ENCODE data around the gene TTI1. TPM values are rescaled to one million over a fixed set of nuclear protein-coding genes. Genes with fewer than 3 reads are reported as not detected.
A peak's percentile ranks its signal among the peaks of the same experiment; 100 is the strongest.

Gene TTI1
- total and polyA plus RNA-seq, 2 of the 13 experiments (the other 11 are each of a cell fraction or from before 2014, with no cell fraction given) = 22.9 to 39.8 TPM

- 0 out of 2 replicates have a peak, but pooled peaks have one; percentile 20 for TF ChIP-seq ZNF101 (CRISPR knock-in tag; IDR thresholded peaks at IDR 0.05; ENCODE audit: borderline replicate concordance, low read depth)
- no peak for TF ChIP-seq HINFP (CRISPR knock-in tag; IDR thresholded peaks at IDR 0.05; ENCODE audit: low read depth)
- no peak for TF ChIP-seq TBP (CRISPR knock-in tag; IDR thresholded peaks at IDR 0.05)
- peak; percentile 71 for TF ChIP-seq ZNF331 (CRISPR knock-in tag; IDR thresholded peaks at IDR 0.05)
- TF ChIP-seq, protein P1, sequence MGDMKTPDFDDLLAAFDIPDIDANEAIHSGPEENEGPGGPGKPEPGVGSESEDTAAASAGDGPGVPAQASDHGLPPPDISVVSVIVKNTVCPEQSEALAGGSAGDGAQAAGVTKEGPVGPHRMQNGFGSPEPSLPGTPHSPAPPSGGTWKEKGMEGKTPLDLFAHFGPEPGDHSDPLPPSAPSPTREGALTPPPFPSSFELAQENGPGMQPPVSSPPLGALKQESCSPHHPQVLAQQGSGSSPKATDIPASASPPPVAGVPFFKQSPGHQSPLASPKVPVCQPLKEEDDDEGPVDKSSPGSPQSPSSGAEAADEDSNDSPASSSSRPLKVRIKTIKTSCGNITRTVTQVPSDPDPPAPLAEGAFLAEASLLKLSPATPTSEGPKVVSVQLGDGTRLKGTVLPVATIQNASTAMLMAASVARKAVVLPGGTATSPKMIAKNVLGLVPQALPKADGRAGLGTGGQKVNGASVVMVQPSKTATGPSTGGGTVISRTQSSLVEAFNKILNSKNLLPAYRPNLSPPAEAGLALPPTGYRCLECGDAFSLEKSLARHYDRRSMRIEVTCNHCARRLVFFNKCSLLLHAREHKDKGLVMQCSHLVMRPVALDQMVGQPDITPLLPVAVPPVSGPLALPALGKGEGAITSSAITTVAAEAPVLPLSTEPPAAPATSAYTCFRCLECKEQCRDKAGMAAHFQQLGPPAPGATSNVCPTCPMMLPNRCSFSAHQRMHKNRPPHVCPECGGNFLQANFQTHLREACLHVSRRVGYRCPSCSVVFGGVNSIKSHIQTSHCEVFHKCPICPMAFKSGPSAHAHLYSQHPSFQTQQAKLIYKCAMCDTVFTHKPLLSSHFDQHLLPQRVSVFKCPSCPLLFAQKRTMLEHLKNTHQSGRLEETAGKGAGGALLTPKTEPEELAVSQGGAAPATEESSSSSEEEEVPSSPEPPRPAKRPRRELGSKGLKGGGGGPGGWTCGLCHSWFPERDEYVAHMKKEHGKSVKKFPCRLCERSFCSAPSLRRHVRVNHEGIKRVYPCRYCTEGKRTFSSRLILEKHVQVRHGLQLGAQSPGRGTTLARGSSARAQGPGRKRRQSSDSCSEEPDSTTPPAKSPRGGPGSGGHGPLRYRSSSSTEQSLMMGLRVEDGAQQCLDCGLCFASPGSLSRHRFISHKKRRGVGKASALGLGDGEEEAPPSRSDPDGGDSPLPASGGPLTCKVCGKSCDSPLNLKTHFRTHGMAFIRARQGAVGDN (CRISPR knock-in tag; IDR thresholded peaks at IDR 0.05) = peak; percentile 79
- TF ChIP-seq SOX13 (IDR thresholded peaks at IDR 0.05) = no peak
- TF ChIP-seq SOX13 (CRISPR knock-in tag; conservative IDR thresholded peaks at IDR 0.05 in 1 of 2, IDR thresholded peaks at IDR 0.05 in 1 of 2) = peak in 1 of 2 experiments; percentile 49; a peak in 1 of 4 replicates
- peak; percentile 41; the same call in 1 of the 2 replicates for TF ChIP-seq KDM6A (CRISPR knock-in tag; IDR thresholded peaks at IDR 0.05; ENCODE audit: low read depth)
- TF ChIP-seq YEATS2 (CRISPR knock-in tag; IDR thresholded peaks at IDR 0.05; ENCODE audit: borderline replicate concordance) = no peak
- TF ChIP-seq, protein P2, sequence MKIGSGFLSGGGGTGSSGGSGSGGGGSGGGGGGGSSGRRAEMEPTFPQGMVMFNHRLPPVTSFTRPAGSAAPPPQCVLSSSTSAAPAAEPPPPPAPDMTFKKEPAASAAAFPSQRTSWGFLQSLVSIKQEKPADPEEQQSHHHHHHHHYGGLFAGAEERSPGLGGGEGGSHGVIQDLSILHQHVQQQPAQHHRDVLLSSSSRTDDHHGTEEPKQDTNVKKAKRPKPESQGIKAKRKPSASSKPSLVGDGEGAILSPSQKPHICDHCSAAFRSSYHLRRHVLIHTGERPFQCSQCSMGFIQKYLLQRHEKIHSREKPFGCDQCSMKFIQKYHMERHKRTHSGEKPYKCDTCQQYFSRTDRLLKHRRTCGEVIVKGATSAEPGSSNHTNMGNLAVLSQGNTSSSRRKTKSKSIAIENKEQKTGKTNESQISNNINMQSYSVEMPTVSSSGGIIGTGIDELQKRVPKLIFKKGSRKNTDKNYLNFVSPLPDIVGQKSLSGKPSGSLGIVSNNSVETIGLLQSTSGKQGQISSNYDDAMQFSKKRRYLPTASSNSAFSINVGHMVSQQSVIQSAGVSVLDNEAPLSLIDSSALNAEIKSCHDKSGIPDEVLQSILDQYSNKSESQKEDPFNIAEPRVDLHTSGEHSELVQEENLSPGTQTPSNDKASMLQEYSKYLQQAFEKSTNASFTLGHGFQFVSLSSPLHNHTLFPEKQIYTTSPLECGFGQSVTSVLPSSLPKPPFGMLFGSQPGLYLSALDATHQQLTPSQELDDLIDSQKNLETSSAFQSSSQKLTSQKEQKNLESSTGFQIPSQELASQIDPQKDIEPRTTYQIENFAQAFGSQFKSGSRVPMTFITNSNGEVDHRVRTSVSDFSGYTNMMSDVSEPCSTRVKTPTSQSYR (CRISPR knock-in tag; IDR thresholded peaks at IDR 0.05; ENCODE audit: borderline replicate concordance) = peak; percentile 28; the same call in 1 of the 2 replicates
- no peak for TF ChIP-seq ZFP62 (CRISPR knock-in tag; IDR thresholded peaks at IDR 0.05)
- TF ChIP-seq HNF4A (CRISPR knock-in tag; IDR thresholded peaks at IDR 0.05) = peak; percentile 71
- TF ChIP-seq ZNF598 (CRISPR knock-in tag; IDR thresholded peaks at IDR 0.05; ENCODE audit: borderline replicate concordance) = peak; percentile 67; the same call in 1 of the 2 replicates
- 0 out of 2 replicates have a peak, but pooled peaks have one; percentile 36 for TF ChIP-seq ETV6 (CRISPR knock-in tag; conservative IDR thresholded peaks at IDR 0.05)
- TF ChIP-seq TOE1 (CRISPR knock-in tag; IDR thresholded peaks at IDR 0.05) = 0 out of 2 replicates have a peak, but pooled peaks have one; percentile 41
- no peak for TF ChIP-seq ZKSCAN5 (CRISPR knock-in tag; IDR thresholded peaks at IDR 0.05)
- TF ChIP-seq, protein P3, sequence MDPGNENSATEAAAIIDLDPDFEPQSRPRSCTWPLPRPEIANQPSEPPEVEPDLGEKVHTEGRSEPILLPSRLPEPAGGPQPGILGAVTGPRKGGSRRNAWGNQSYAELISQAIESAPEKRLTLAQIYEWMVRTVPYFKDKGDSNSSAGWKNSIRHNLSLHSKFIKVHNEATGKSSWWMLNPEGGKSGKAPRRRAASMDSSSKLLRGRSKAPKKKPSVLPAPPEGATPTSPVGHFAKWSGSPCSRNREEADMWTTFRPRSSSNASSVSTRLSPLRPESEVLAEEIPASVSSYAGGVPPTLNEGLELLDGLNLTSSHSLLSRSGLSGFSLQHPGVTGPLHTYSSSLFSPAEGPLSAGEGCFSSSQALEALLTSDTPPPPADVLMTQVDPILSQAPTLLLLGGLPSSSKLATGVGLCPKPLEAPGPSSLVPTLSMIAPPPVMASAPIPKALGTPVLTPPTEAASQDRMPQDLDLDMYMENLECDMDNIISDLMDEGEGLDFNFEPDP (CRISPR knock-in tag; conservative IDR thresholded peaks at IDR 0.05) = 0 out of 2 replicates have a peak, but pooled peaks have one; percentile 92
These were observed 46.2 kb downstream of the TTI1 start (continued) for GRCh38 chr20:37986873-37987601.

Data from HepG2 (cell line).